Activated CD8-positive, alpha-beta memory T cell treated with anti-CD3 and anti-CD28 coated beads for 48 hours (primary cell): Measurements from ENCODE around the gene SLC22A7.

Experiments used
- DNase-seq, 3 experiments: peaks; one replicate each; pipeline ENCODE4 v3.0.0-alpha.2; 2020; ENCODE audit warnings: low read depth in 2 of 3, low spot score in 2 of 3

SLC22A7 gene

GRCh38 chr6:43297644-43298564, at the start of gene SLC22A7:
Gene SLC22A7, plus strand, starts transcription at chr6:43298260. Its CDS starts 99 bp downstream, at chr6:43298359.
- no peak for DNase-seq

DNA sequence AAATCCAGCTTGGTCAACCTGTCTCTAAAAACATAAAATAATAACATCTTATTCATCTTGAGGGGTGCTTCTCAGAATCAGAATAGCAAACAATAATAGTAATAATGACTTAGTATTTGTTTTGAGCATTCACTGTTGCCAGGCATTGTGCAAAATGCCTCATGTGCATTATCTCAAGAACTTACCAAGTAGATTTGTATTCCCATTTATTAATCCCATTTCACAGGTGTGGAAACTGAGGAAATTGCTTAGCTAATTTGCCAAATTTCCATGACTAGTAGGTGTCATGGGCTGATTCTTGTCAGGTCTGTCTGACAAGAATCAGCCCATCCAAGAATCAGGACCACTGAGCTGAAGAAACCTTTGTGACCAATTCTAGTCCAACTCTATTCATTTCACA, 49.3 kb upstream of the SLC22A7 start:
- DNase-seq, result no peak

DNA sequence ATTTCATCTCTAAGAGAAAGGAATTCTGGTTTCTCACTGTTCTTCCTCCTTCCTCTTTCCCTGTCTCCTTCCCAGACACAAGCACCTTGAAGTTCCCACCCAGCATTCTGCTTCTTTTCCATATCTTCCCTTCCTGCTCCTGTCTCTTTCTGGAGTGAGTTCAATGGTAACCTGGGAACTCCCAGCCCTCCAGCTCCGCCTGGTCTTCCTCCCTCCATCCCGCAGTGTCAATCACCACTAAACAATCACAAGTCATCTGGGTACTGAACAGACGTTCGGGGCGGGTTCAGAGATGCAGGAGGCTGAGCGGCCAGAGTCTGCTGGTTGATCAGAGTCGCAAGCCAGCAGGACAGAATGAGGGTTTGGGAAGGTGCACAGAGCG, 47.1 kb upstream of the SLC22A7 start:
- no peak for DNase-seq

DNA sequence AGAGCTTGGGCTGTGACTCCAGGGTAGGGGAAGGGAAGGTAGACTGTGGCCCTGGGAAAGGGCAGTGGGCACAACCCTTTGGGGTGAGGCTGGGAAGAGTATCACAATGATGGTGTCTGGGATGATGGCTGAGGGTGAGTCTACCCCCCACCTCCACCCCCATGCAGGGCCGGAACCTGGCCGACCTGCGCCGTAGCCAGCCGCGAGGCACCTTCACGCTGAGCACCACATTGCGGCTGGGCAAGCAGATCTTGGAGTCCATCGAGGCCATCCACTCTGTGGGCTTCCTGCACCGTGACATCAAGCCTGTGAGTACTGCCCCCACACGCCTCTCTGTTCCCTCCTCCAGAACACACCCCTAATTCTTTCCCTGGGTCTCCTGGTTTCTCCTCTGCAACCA, 44.7 kb upstream of the SLC22A7 start:
- no peak for DNase-seq

- no peak for DNase-seq
These were observed 43.8 kb upstream of the SLC22A7 start for GRCh38 chr6:43254138-43254817.

DNA sequence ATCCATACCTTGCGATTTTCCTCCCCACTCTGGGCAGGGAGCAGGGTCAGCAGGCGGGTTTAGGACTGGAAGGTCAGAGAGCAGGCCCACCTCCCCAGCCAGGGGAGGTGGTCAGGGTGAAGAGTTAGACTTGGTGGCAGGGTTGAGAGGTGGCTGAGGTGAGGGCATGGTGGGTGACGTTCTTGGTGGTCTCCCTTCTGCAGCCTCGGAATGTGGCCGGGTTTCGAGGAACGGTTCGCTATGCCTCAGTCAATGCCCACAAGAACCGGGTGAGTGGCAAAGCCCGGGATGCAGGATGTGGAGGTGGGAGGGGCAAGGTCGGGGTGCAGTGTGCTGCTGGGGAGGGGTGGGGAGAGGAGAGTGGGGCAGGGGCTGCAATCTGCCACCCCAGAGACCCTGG, 43.2 kb upstream of the SLC22A7 start:
- DNase-seq, result no peak

DNA sequence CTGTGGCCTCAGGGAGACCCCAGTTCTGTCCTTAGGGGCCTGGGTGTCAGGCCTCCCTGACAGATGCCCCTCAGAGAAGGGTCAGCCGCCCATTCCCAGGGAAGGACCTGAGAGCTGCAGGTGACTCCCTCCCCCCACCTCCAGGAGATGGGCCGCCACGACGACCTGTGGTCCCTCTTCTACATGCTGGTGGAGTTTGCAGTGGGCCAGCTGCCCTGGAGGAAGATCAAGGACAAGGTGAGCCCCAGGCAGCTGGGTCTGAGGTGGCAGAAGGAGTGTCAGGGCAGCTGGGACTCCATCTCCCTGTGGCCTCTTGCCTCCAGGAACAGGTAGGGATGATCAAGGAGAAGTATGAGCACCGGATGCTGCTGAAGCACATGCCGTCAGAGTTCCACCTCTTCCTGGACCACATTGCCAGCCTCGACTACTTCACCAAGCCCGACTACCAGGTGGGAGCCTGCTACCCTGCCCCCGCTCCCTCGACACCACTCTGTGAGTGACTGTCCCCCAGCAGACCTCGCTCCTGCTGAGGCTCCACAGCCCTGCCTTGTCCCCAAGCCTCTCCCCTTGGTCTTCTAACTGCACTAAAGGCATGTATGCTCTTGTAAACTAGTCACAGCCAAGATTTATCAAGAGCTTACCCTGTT, 42.5 kb upstream of the SLC22A7 start:
- no peak for DNase-seq

DNA sequence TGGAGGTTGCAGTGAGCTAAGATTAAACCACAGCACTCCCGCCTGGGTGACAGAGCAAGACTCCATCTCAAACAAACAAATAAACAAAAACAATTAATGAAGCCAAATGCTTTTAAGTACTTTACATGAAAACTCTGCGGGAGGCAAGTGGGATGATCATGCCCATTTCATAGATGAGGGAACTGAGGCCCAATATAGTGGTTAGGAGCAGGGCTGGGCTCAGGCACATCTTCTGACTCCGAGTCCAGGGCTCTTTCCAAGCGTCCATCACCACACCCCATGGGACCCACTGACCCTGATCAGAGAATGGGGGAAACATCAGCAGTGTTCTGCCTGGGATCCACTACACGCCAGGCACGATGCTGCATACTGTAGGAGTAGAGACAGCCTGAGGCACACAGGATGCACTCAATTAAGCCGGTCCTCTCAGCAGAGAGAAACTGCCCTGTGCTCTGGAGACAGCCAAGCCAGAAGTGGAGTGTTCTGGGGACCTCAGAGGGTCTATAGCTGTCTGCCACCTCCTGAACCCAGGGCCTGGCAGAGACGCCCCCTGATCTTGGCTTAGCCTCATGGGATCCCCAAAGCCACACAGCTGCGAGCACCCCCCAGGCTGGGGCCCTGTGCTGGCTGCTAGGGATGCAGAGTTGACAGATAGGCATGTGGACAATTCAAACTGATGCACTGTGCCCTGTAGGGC, 41.2 kb upstream of the SLC22A7 start:
- DNase-seq, result no peak

DNA sequence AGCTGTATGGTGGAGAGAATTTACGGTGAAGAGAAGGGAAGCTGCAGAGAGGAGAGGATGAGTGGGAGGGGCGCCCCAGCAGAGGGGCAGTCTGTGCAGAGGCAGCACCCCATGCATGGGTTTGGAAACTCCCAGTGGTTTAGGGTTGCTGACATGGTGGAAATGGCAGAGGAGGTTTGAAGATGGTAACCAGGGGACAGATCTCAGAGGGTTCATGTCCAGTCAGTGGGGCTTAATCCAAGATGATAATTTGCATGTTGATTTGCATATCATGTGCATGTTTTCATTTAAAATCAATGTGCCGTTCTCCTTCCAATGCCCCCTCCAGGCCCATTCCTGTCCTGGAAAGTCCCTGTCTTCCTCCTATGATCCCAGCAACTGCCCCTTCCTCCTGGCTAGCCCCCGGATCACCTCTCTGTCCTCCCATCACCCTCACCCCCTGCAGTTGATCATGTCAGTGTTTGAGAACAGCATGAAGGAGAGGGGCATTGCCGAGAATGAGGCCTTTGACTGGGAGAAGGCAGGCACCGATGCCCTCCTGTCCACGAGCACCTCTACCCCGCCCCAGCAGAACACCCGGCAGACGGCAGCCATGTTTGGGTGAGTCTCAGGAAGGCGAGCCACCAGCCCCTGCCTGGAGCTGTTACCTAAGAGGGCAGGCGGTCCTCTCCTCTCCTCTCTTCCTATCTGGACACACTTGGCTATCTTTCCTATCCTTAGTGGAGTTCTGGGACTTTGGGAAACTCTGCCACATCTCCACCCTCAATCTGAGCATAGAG, 40.5 kb upstream of the SLC22A7 start:
- DNase-seq, result no peak

GRCh38 chr6:43258180-43258579, 39.9 kb upstream of the SLC22A7 start:
- DNase-seq, result no peak

- DNase-seq, result no peak
These were observed 39.0 kb upstream of the SLC22A7 start for GRCh38 chr6:43258807-43259686.

- no peak for DNase-seq
These were observed 37.3 kb upstream of the SLC22A7 start for GRCh38 chr6:43260791-43261190.

- DNase-seq, result no peak
These were observed 36.9 kb upstream of the SLC22A7 start for GRCh38 chr6:43261198-43261597.

GRCh38 chr6:43262000-43262779, 35.9 kb upstream of the SLC22A7 start:
- DNase-seq, result no peak

- DNase-seq, result no peak
These were observed 35.2 kb upstream of the SLC22A7 start for GRCh38 chr6:43262780-43263313.

- peak in 2 of 3 experiments; percentile 45 to 52 for DNase-seq
These were observed 34.5 kb upstream of the SLC22A7 start for GRCh38 chr6:43263314-43264178.

- no peak for DNase-seq
These were observed 33.4 kb upstream of the SLC22A7 start for GRCh38 chr6:43264599-43265145.
